Cardiac muscle cell (in vitro differentiated cells and primary cell): Measurements from ENCODE around the gene CABP2. TPM values are rescaled to one million over a fixed set of nuclear protein-coding genes. Genes with fewer than 3 reads are reported as not detected.

ENCODE experiments used
- DNase-seq, 2 donors: peaks; one replicate each; pipeline versions ENCODE4 v3.0.0 to v3.0.0-alpha.2; 2010 to 2017; ENCODE audit warnings: low read depth in 1 of 2, low spot score in 1 of 2
- H3K27ac ChIP-seq: fragments of 200-600 bp; sonication (generic); 2 replicates; pipeline ENCODE4 v1.5.1; 2016
- H3K27me3 ChIP-seq: fragments of 200-600 bp; sonication (generic); 2 replicates; pipeline ENCODE4 v1.6.0; 2016; ENCODE audit warnings: control low read depth
- H3K36me3 ChIP-seq: fragments of 200-600 bp; sonication (generic); 2 replicates; pipeline ENCODE4 v1.5.1; 2016; ENCODE audit warnings: control low read depth
- H3K4me1 ChIP-seq: fragments of 200-600 bp; sonication (generic); 2 replicates; pipeline ENCODE4 v1.8.1; 2017; ENCODE audit warnings: low read depth, mild to moderate bottlenecking, mixed run types
- H3K4me3 ChIP-seq: fragments of 200-600 bp; sonication (generic); 2 replicates; pipeline ENCODE4 v1.5.1; 2016; ENCODE audit warnings: mild to moderate bottlenecking
- H3K9me3 ChIP-seq: fragments of 200-600 bp; sonication (generic); 2 replicates; pipeline ENCODE4 v1.5.1; 2017; ENCODE audit warnings: low read depth, mild to moderate bottlenecking, control low read depth
- CTCF ChIP-seq: IDR thresholded peaks from 2 replicates; pipeline ENCODE4 v1.5.1; 2012; ENCODE audit warnings: low read depth, mild to moderate bottlenecking, low read length
- polyA plus RNA-seq: library from polyadenylated mRNA; unstranded; fragments of >200 nt; fragmentation: Nextera tagmentation; extraction: Ambion mirVana; gene quantifications from 2 replicates; pipeline ENCODE4 v1.2.1, GENCODE V29; 2016
- total RNA-seq: library from RNA; depleted of rRNA; stranded (reverse); fragments of >200 nt; gene quantifications from 2 replicates; pipeline ENCODE4 v1.2.3, GENCODE V29; 2016

The CABP2 gene
- total and polyA plus RNA-seq, 2 experiments from 2014 or later: not detected

- DNase-seq: no peak
- H3K4me3 ChIP-seq: no peak overlapping the region
- peaks cover 8% of the 10 kb centered on the region for H3K36me3 ChIP-seq
- H3K9me3 ChIP-seq: no peaks in the 10 kb centered on the region
- no peaks in the 10 kb centered on the region for H3K27me3 ChIP-seq
- H3K27ac ChIP-seq: no peak overlapping the region
- TF ChIP-seq CTCF: no peak
- H3K4me1 ChIP-seq: no peaks in the 10 kb centered on the region
Measured at GRCh38 chr11:67493548-67494370, 29.5 kb downstream of the CABP2 start.

GRCh38 chr11:67492801-67493547 is 30.3 kb downstream of the CABP2 start:
- peaks cover 8% of the 10 kb centered on the region for H3K36me3 ChIP-seq
- no peak overlapping the region for H3K27ac ChIP-seq
- no peak overlapping the region for H3K4me3 ChIP-seq
- H3K9me3 ChIP-seq: no peaks in the 10 kb centered on the region
- no peak for TF ChIP-seq CTCF
- H3K4me1 ChIP-seq: no peaks in the 10 kb centered on the region
- DNase-seq: no peak
- no peaks in the 10 kb centered on the region for H3K27me3 ChIP-seq

GRCh38 chr11:67492069-67492727 is 31.0 kb downstream of the CABP2 start:
- TF ChIP-seq CTCF: no peak
- Histone ChIP-seq H3K9me3 (no peaks in the 10 kb centered on the region), H3K27ac (no peak overlapping the region), H3K4me1 (no peaks in the 10 kb centered on the region), H3K27me3 (no peaks in the 10 kb centered on the region), H3K36me3 (peaks cover 8% of the 10 kb centered on the region), H3K4me3 (no peak overlapping the region)
- no peak for DNase-seq

GRCh38 chr11:67491276-67492068 is 31.8 kb downstream of the CABP2 start:
- DNase-seq: no peak
- Histone ChIP-seq H3K4me3 (no peak overlapping the region), H3K27me3 (no peaks in the 10 kb centered on the region), H3K4me1 (no peaks in the 10 kb centered on the region), H3K9me3 (no peaks in the 10 kb centered on the region), H3K27ac (no peak overlapping the region), H3K36me3 (peaks cover 8% of the 10 kb centered on the region)
- no peak for TF ChIP-seq CTCF

- Histone ChIP-seq H3K4me3 (no peak overlapping the region), H3K36me3 (peaks cover 8% of the 10 kb centered on the region), H3K27ac (no peak overlapping the region), H3K27me3 (no peaks in the 10 kb centered on the region), H3K9me3 (no peaks in the 10 kb centered on the region), H3K4me1 (no peaks in the 10 kb centered on the region)
- DNase-seq: no peak
- no peak for TF ChIP-seq CTCF
Measured at GRCh38 chr11:67490727-67491065, 32.5 kb downstream of the CABP2 start.
